ENCODE data around the gene ANG. TPM values are rescaled to one million over a fixed set of nuclear protein-coding genes. Genes with fewer than 3 reads are reported as not detected.

The ANG gene
- polyA plus RNA-seq, 1 of the 3 experiments (the other 2 are of a cell fraction) = 3.6 TPM

GRCh38 chr14:20726531-20726930 is 38.0 kb downstream of the ANG start:
- no peak overlapping the region for H3K4me2 ChIP-seq
- H2AFZ ChIP-seq (ENCODE audit: low read depth) = no peak overlapping the region
- no peaks in the 10 kb centered on the region for H3K79me2 ChIP-seq (ENCODE audit: insufficient read depth)
- no peaks in the 10 kb centered on the region for H3F3A ChIP-seq (replicated peaks; ENCODE audit: insufficient read depth)
- H3K9me2 ChIP-seq = no peaks in the 10 kb centered on the region
- no peaks in the 10 kb centered on the region for H4K20me1 ChIP-seq (ENCODE audit: insufficient read depth)
- no peak for DNase-seq
- no peaks in the 10 kb centered on the region for H3K36me3 ChIP-seq (replicated peaks in 1 of 2; ENCODE audit: control insufficient read depth in 1 of 2, insufficient read depth in 2 of 2, low read length in 1 of 2)
- H3K4me1 ChIP-seq (ENCODE audit: control insufficient read depth in 1 of 2, insufficient read depth in 2 of 2, low read depth in 1 of 2, low read length in 1 of 2) = no peaks in the 10 kb centered on the region
- 0% methylated on average over 1 of the region's 1 CpG for WGBS (ENCODE audit: low lambda C conversion rate)
- H3K9me3 ChIP-seq = no peaks in the 10 kb centered on the region
- no peak overlapping the region for H3K9ac ChIP-seq
- TF ChIP-seq RAD21 (IDR thresholded peaks at IDR 0.05; ENCODE audit: low read length) (no peak), PBX3 (IDR thresholded peaks at IDR 0.05) (no peak), FOXJ3 (CRISPR knock-in tag; IDR thresholded peaks at IDR 0.05) (no peak), SIN3A (IDR thresholded peaks at IDR 0.05; ENCODE audit: borderline replicate concordance, low read depth, low read length) (no peak), REST (IDR thresholded peaks at IDR 0.05; ENCODE audit: low read depth, low read length) (no peak), MAX (IDR thresholded peaks at IDR 0.05; ENCODE audit: low read depth) (no peak), RXRA (IDR thresholded peaks at IDR 0.05; ENCODE audit: borderline replicate concordance, low read depth) (no peak), IRF3 (IDR thresholded peaks at IDR 0.05; ENCODE audit: low read depth, low read length) (no peak), RFX5 (IDR thresholded peaks at IDR 0.05; ENCODE audit: low read length) (no peak)
- H3K27me3 ChIP-seq (ENCODE audit: insufficient read depth) = peaks cover 49% of the 10 kb centered on the region
- no peak overlapping the region for H3K4me3 ChIP-seq (ENCODE audit: low read depth in 2 of 2, low read length in 1 of 2)
- POLR2A ChIA-PET = no interaction called here
- H3K27ac ChIP-seq (ENCODE audit: low read depth in 2 of 2, low read length in 1 of 2) = no peak overlapping the region
- CTCF ChIA-PET = no interaction called here

- H3K79me2 ChIP-seq (ENCODE audit: insufficient read depth) = no peaks in the 10 kb centered on the region
- peaks cover 13% of the 10 kb centered on the region; the same call in 1 of the 2 replicates for H3K27me3 ChIP-seq (ENCODE audit: insufficient read depth)
- 7% methylated on average over 6 of the region's 6 CpGs for WGBS (ENCODE audit: low lambda C conversion rate)
- POLR2A ChIA-PET = no interaction called here
- H3K27ac ChIP-seq (ENCODE audit: low read depth in 2 of 2, low read length in 1 of 2) = no peak overlapping the region
- H3K9ac ChIP-seq = no peak overlapping the region
- TF ChIP-seq TAF1 (IDR thresholded peaks at IDR 0.05; ENCODE audit: borderline replicate concordance, low read depth, low read length) = no peak
- no peak for TF ChIP-seq ZBTB33 (IDR thresholded peaks at IDR 0.05; ENCODE audit: borderline replicate concordance, low read depth)
- no peak for TF ChIP-seq USF1 (IDR thresholded peaks at IDR 0.05; ENCODE audit: borderline replicate concordance, low read depth)
- no peak for TF ChIP-seq EP300 (IDR thresholded peaks at IDR 0.05; ENCODE audit: borderline replicate concordance in 1 of 2, low read depth in 1 of 2, low read length in 1 of 2)
- TF ChIP-seq TCF12 (IDR thresholded peaks at IDR 0.05) = no peak
- no peaks in the 10 kb centered on the region for H3F3A ChIP-seq (replicated peaks; ENCODE audit: insufficient read depth)
- no peak for DNase-seq
- H3K9me2 ChIP-seq = no peaks in the 10 kb centered on the region
- no peak overlapping the region for H2AFZ ChIP-seq (ENCODE audit: low read depth)
- no peak overlapping the region for H3K4me3 ChIP-seq (ENCODE audit: low read depth in 2 of 2, low read length in 1 of 2)
- no peaks in the 10 kb centered on the region for H3K4me1 ChIP-seq (ENCODE audit: control insufficient read depth in 1 of 2, insufficient read depth in 2 of 2, low read depth in 1 of 2, low read length in 1 of 2)
- CTCF ChIA-PET = interaction anchor here (0.6 kb wide), 1 partner anchor 1571 kb away, joined by 3 read pairs; no protein-coding TSS in a partner anchor
- no peak overlapping the region for H3K4me2 ChIP-seq
- H3K9me3 ChIP-seq = no peaks in the 10 kb centered on the region
- H3K36me3 ChIP-seq (replicated peaks in 1 of 2; ENCODE audit: control insufficient read depth in 1 of 2, insufficient read depth in 2 of 2, low read length in 1 of 2) = no peaks in the 10 kb centered on the region
- no peaks in the 10 kb centered on the region for H4K20me1 ChIP-seq (ENCODE audit: insufficient read depth)
These were observed 42.3 kb downstream of the ANG start for GRCh38 chr14:20730891-20731290.

Measured in SK-N-SH (cell line).